ENCODE results near the gene SLC25A22.

Gene SLC25A22
- total RNA-seq = 3.5 to 13.6 (median 6.2) reads per million in 17 experiments

DNA sequence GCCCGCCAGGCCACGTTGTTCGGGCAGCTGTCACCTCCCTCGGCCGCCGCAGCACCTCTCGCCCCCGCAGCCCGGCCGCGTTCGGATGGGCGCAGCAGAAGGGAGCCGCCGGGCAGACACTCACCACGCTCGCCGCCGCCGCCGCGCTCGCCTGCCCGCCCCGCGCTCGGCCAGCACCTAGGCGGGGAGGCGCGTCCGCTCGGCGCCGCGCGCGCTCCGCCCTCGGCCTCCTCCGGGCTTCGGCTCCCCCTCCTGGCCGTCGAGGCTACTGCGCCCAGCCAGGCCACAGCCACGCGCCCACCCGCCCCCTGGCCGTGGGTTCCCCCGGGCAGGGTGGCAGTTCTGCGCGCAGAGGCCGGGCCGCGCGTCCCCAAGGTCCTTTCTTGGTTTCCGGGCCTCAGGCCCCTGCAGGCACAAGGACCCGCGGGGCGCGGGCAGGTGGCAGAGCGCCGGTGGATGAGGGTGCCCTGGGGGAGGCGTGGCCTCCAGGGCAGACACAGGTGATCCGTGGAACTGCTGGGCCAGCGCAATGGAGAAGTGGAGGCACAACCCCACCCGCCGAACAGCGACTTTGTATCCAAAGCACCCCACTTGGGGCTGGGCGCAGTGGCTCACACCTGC lies at the start of gene SLC25A22:
SLC25A22 (minus strand) TSS at position 189 of the 621 bp plus-strand sequence. CDS start 3,275 bp downstream, outside the sequence.
- peak; percentile 85 to 96 (median 90) for DNase-seq

DNA sequence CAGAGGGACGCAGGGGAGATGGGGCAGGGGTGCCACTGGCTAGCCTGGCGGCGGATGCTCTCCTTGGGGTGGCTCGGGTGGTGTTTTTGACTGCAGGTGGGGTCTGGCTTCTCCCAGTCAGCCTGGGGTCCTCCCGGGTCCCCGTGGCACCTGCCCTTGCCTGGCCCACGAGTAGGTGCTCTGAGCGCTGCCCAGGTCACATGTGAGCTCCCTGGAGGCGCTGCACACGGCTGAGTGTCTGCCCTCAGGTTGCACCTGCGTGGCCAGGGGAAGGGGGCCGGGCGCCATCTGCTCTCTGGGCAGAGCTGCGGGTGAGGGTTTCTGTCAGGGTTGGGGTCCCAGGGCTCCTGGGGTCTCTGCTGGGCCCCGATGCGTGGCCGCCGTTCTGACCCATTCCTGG lies 49.8 kb upstream of the SLC25A22 start:
- DNase-seq = no peak

DNA sequence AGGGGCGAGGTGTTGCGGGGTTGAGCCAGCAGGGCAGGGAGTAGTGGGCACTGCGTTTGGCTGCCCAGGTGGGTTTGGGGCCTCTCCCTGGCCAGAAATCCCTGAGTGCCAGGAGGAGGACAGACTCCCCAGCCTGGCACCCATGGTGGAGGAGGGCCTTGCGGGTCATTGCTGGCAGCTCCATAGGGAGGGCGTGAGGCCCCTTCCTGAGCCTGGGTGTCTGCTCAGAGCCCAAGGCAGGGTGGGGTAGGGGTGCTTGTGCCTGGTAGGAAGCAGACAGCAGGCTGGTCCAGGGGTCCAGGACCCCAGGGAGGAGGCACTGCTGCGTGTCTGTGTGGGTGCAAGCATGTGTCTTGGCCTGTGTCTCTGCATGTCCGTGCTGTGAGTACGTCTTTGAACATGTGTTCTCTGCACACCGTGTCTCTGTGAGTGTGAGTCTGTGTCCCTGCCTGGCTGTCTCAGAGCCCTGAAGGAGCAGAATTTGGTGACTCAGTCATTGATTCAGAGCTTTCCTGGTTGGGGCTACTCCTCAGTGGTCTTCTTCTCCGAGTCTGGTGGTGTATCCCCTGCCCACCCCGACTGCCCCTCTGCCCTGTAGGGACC lies 48.5 kb upstream of the SLC25A22 start:
- DNase-seq = no peak

DNA sequence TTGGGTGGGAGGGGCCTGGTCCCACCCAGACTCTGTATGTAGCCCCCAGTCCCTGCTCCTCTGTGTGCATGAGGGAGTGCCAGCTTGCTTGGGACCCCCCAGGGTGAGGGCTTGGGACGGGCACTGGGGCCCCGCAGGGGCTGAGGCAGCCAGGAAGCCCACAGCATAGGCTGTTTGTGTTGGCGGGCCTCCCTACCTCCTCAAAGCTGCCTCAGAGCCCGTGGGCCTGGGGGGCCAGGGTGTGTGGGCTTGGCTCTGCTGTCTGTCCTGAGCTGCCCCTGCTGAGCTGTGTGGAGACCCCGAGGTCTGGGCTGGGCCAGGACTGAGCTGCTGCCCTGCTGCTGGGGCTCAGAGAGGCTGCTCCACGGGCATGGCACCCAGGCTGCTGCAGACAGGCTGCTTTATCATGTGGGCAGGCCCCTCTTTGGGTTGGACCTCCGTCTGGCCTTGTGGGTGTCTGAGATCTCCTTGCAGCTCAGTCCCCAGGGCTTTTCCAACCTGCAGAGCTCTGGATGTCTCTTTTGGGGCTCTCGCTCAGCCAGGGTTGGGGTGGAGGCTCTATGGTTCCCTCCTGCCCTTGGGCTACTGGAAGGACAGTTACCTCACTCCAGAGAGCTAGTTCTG lies 47.9 kb upstream of the SLC25A22 start:
- no peak for DNase-seq

- DNase-seq = peak; percentile 81 to 92 (median 90)
These were observed 46.9 kb upstream of the SLC25A22 start for GRCh38 chr11:844693-845644.

- DNase-seq = peak; percentile 90 to 95 (median 94)
These were observed 46.0 kb upstream of the SLC25A22 start for GRCh38 chr11:843818-844692.

GRCh38 chr11:843086-843734 lies 45.1 kb upstream of the SLC25A22 start:
- DNase-seq = peak in 1 of 4 experiments; percentile 36

DNA sequence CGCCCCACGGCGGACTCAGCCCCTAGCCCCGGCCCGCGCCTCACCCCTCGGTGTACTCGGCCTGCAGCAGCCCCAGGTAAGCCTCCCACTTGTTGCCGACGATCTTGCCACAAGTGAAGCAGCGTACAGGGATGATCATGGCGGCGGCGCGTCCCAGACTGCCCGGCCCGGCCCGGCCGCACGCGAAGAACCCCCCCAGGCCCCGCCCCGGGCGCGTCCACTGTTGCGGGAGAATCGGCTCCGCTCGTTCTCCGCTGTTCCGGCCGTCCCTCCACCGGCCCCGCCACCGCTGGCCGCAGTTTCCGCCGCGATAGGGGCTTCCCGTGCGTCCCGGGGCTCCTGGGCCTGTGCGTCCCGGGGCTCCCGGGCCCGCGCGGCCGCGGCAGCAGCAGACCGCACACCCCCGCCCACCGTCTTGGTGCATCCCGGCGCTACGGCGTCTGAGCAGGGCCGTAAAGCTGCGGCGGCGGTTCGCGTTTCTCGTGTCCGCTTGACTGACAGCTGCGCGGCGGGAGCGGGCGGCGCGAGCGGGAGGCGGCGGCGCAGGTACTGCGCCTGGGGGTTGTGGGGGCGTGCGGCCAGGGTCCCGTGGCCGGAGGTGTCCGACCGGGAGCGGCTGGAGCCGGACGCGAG lies 44.4 kb upstream of the SLC25A22 start, which contains the start of the genes POLR2L and TSPAN4:
POLR2L (minus strand) TSS at position 160 of the 633 bp plus-strand sequence; CDS start at position 139, 21 bp downstream.
TSPAN4 (plus strand) TSS at position 483 of the 633 bp plus-strand sequence. CDS start 7,453 bp downstream, outside the sequence.
- DNase-seq = peak; percentile 93 to 97 (median 94)

- DNase-seq = no peak
These were observed 43.9 kb upstream of the SLC25A22 start for GRCh38 chr11:841981-842369.

GRCh38 chr11:839875-840617 lies 42.0 kb upstream of the SLC25A22 start:
- peak in 1 of 4 experiments; percentile 50 for DNase-seq

DNA sequence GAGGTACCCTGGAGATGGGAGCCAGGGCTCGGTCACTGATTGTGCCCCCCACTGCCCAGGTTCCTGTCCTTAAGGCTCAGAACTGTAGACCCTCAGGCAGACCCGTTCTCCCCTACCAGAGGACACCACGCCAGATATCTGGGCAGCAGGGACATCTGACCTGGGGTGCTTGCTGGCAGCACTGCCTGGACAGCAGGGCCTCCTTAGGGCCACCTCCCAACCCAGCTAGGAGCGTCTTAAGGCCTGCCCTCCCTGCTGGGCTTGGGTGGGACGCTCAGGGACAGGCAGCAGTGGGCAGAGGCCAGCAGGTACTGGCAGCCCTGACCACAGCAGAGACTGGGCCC lies 41.2 kb upstream of the SLC25A22 start:
- DNase-seq = no peak

- DNase-seq = no peak
These were observed 40.6 kb upstream of the SLC25A22 start for GRCh38 chr11:838441-839279.

DNA sequence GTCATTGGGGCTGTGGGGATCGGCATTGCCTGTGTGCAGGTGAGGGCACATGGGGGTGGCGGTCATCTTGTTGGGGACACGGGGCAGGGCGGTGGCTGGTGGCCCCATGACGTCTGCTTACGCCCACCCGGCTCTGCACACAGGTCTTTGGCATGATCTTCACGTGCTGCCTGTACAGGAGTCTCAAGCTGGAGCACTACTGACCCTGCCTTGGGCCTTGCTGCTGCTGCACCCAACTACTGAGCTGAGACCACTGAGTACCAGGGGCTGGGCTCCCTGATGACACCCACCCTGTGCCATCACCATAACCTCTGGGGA lies 39.9 kb upstream of the SLC25A22 start:
- DNase-seq = no peak

DNA sequence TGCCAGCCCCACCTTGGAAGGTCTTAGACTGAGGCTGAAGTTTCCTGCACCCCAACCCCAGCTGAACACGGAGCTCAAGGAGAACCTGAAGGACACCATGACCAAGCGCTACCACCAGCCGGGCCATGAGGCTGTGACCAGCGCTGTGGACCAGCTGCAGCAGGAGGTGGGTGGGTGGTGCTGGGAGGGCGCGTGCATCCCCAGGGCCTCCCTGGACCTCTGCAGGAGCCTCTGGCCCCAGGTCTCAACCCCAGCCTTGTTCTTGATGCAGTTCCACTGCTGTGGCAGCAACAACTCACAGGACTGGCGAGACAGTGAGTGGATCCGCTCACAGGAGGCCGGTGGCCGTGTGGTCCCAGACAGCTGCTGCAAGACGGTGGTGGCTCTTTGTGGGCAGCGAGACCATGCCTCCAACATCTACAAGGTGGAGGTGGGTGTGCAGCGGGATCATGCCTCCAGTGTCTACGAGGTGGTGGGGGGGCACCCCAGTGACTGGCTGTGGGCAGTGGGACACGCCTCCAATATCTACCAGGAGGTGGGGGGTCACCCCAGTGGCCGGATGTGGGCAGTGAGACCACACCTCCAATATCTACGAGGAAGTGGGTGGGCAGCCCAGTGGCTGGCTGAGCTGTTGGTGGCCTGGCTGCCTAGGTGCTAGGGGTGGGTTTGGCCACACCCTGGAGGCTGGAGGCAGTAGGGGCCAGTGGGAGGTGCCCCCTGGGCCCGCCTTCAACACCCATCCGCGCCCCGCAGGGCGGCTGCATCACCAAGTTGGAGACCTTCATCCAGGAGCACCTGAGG lies 39.3 kb upstream of the SLC25A22 start:
- no peak for DNase-seq

DNA sequence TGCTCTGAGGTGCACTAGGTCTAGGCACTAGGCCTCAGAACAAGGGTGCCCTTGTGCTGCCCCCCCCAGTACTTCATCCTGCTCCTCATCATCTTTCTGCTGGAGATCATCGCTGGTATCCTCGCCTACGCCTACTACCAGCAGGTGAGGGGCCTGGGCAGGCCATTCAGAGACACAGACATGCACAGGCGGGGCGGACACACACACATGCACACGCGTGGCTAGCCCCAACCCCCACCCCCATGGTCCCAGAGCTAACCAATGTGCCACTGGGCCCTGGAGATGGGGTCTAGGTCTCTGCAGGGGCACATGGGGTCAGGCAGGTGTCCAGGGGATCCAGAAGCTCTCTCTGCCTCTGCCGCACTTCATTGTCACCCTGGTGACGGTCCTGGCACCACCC lies 38.6 kb upstream of the SLC25A22 start:
- no peak for DNase-seq

- no peak for DNase-seq
These were observed 38.2 kb upstream of the SLC25A22 start for GRCh38 chr11:836274-836673.

GRCh38 chr11:834371-835316 lies 36.6 kb upstream of the SLC25A22 start:
- peak; percentile 60 to 79 (median 73) for DNase-seq

Measured in suppressor macrophage (primary cell).